ENCODE measurements around the gene HCFC2.

Gene HCFC2

DNA sequence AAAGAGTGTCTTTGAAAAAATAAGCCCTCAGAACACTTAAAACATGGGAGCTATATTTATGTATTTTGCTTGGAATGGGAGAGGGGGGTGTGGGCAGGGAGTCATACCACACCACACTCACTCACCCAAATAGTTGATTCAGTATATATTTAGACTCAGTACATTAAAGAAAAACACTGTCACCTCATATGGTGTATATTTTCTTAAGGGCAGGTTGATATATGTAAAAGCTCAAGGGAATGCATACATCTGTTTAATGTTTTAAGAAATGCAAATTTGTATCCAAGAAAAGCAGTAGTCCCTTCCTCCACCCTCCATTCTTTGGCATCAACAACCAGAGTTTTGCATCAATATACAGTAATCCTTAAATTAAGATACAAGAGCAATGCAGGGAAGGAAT lies 72.2 kb downstream of the HCFC2 start:
- TF ChIP-seq TCF12 (IDR thresholded peaks at IDR 0.05; ENCODE audit: low read depth): no peak
- TF ChIP-seq, protein P1, sequence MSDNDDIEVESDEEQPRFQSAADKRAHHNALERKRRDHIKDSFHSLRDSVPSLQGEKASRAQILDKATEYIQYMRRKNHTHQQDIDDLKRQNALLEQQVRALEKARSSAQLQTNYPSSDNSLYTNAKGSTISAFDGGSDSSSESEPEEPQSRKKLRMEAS (IDR thresholded peaks at IDR 0.05): 0 out of 2 replicates have a peak, but pooled peaks have one; percentile 4
- no peak for TF ChIP-seq NFIC (IDR thresholded peaks at IDR 0.05)

DNA sequence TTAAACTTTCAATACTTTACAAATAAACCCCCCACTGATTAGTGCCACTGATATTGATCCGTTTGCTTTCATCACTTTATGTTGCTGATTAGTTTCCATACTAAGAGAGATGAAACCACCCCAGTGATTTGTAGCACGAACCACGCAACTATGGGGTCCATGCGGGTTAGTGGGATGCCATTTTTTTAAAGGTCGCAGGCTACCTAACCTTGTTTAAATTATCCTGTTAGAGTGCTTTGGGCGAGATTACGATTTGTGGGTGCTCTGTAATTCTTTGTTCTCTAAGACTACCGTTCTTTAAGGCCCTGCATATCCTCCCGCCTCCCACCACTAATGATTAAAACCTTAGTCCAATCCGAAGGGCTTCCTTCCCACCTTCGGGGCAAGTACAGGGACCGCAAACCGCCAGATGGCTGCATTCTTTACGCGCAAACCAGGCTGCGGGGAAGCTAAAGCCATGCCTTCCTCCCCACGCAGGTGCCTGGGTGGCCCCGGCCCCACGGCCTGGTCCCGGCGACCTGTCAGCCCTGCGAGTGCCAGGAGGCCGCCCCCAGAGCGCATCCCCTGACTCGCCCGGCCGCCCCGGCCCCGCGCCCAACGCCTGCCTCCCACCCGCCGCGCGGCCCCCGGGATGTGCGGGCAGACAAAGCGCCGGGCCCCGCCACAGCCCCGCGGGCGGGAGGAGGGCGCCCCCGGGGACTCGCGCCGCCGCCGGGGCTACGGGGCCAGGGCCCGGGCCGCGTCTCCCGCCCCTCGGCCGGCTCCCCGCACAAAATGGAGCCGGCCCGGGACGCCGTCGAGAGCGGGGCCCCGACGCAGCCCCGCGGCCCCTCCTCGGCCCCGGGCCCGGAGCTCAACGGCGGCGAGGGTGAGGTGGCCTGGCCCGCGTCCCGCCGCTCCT lies 72.9 kb downstream of the HCFC2 start:
- TF ChIP-seq, protein P1 (IDR thresholded peaks at IDR 0.05): peak; percentile 6; the same call in 1 of the 2 replicates
- TF ChIP-seq RAD21 (IDR thresholded peaks at IDR 0.05; ENCODE audit: low read depth) (no peak), ZBTB7A (IDR thresholded peaks at IDR 0.05; ENCODE audit: low read depth) (no peak), CEBPB (IDR thresholded peaks at IDR 0.05) (no peak)

DNA sequence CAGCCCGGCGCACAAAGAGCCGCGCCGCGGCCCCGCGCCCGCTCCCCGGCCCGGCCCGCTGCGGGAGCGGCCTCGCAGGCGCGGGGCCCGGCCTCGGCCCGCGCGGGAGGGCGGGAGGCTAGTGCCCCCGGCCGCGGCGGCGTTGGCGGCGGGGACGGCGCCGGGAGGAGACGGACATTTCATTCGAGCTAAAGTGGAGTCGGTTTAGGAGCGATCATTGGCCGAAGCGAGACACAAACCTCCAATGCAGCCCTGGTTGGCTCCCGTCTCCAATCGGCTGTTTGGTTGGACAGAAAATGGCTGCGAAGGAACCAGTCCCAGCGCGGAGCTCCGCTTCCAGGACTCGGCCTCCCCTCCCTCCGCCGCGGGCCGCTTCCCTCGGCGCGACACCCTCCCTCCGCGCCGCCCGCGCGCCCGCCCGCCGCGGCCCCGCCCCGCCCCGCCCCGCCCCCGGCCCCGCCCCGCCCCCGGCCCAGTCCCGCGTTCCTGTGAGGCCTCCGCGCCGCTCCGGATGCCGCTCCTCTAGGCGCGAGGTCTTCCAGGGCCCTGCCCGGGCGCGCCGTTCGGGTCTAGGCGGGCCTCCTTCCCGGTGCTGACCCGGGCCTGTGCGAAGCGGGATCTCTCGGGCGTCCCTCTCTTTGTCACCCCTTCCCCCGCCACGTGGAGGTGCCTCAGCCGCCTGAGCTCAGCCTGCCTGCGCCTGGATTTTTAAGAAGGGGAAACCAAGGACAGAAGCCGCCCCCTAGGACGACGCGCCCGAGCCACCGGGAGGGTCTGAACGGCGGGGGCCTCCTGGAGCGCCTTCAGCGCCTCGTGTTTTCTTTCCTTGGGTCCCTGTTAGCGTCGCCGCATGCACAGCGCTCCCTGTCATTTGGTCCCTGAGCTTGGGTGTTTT lies 73.8 kb downstream of the HCFC2 start, which contains the start of gene NFYB:
Gene NFYB (minus strand): TSS at position 309 of the 895 bp plus-strand sequence. CDS start 2,757 bp downstream, outside the sequence.
- TF ChIP-seq TEAD4 (IDR thresholded peaks at IDR 0.05) (no peak; the same call in 1 of the 2 replicates), CREB1 (IDR thresholded peaks at IDR 0.05; ENCODE audit: low read depth) (no peak), ZBTB7A (IDR thresholded peaks at IDR 0.05; ENCODE audit: low read depth) (no peak), TCF12 (IDR thresholded peaks at IDR 0.05; ENCODE audit: low read depth) (peak; percentile 43; the same call in 1 of the 2 replicates), EGR1 (IDR thresholded peaks at IDR 0.05) (no peak), YY1 (IDR thresholded peaks at IDR 0.05; ENCODE audit: low read depth) (peak; percentile 83; the same call in 1 of the 2 replicates), CEBPB (IDR thresholded peaks at IDR 0.05) (no peak), FOXM1 (IDR thresholded peaks at IDR 0.05; ENCODE audit: borderline replicate concordance, low read depth) (no peak), EP300 (IDR thresholded peaks at IDR 0.05; ENCODE audit: borderline replicate concordance) (peak; percentile 98), RAD21 (IDR thresholded peaks at IDR 0.05; ENCODE audit: low read depth) (no peak), NFIC (IDR thresholded peaks at IDR 0.05) (no peak), TAF1 (IDR thresholded peaks at IDR 0.05; ENCODE audit: low read depth) (peak; percentile 79)
- TF ChIP-seq, protein P2, sequence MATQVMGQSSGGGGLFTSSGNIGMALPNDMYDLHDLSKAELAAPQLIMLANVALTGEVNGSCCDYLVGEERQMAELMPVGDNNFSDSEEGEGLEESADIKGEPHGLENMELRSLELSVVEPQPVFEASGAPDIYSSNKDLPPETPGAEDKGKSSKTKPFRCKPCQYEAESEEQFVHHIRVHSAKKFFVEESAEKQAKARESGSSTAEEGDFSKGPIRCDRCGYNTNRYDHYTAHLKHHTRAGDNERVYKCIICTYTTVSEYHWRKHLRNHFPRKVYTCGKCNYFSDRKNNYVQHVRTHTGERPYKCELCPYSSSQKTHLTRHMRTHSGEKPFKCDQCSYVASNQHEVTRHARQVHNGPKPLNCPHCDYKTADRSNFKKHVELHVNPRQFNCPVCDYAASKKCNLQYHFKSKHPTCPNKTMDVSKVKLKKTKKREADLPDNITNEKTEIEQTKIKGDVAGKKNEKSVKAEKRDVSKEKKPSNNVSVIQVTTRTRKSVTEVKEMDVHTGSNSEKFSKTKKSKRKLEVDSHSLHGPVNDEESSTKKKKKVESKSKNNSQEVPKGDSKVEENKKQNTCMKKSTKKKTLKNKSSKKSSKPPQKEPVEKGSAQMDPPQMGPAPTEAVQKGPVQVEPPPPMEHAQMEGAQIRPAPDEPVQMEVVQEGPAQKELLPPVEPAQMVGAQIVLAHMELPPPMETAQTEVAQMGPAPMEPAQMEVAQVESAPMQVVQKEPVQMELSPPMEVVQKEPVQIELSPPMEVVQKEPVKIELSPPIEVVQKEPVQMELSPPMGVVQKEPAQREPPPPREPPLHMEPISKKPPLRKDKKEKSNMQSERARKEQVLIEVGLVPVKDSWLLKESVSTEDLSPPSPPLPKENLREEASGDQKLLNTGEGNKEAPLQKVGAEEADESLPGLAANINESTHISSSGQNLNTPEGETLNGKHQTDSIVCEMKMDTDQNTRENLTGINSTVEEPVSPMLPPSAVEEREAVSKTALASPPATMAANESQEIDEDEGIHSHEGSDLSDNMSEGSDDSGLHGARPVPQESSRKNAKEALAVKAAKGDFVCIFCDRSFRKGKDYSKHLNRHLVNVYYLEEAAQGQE (IDR thresholded peaks at IDR 0.05; ENCODE audit: low read depth): no peak
- TF ChIP-seq, protein P3, sequence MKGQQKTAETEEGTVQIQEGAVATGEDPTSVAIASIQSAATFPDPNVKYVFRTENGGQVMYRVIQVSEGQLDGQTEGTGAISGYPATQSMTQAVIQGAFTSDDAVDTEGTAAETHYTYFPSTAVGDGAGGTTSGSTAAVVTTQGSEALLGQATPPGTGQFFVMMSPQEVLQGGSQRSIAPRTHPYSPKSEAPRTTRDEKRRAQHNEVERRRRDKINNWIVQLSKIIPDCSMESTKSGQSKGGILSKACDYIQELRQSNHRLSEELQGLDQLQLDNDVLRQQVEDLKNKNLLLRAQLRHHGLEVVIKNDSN (IDR thresholded peaks at IDR 0.05): no peak
- TF ChIP-seq, protein P1 (IDR thresholded peaks at IDR 0.05): peak; percentile 98

DNA sequence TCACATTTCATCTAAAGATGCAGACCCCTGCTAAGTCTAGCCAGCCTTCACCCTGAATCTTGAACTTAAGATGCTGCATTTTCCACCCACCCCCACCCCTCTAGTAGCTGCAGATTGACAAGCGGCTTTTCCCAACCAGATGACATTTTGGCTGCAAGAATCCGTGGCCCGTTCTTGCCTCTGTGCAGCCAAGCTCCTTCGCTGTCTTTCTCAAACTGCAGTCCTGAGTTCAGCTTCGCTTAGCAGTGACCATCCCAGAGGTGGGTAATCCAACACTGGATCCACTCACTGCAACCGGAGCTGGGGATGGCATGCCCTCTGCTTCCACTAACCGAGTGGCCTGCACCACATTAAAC lies 74.4 kb downstream of the HCFC2 start:
- TF ChIP-seq RAD21 (IDR thresholded peaks at IDR 0.05; ENCODE audit: low read depth) (no peak), CEBPB (IDR thresholded peaks at IDR 0.05) (no peak), EP300 (IDR thresholded peaks at IDR 0.05; ENCODE audit: borderline replicate concordance) (no peak), TCF12 (IDR thresholded peaks at IDR 0.05; ENCODE audit: low read depth) (no peak), YY1 (IDR thresholded peaks at IDR 0.05; ENCODE audit: low read depth) (no peak), FOXM1 (IDR thresholded peaks at IDR 0.05; ENCODE audit: borderline replicate concordance, low read depth) (no peak), ZBTB7A (IDR thresholded peaks at IDR 0.05; ENCODE audit: low read depth) (no peak)
- TF ChIP-seq, protein P2 (IDR thresholded peaks at IDR 0.05; ENCODE audit: low read depth): no peak
- TF ChIP-seq, protein P3 (IDR thresholded peaks at IDR 0.05): no peak

DNA sequence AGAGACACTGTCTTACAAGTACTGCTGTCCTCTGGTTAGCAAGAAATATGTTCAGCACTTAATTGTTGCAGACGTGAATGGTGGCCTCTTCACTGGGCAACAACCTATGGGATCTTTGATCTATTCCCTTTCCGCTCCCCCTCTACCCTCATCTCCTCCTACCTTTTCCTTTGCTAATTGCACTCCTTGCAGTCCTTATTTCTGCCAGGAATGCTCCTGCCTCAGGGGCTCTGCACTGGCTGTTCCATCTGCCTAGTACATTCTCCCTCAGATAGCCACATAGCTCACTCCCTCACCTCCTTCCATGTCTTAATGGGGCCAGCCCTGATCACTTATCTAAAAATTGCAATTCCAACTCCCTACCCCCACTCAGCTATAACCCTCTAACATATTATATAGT lies 78.2 kb downstream of the HCFC2 start:
- TF ChIP-seq RAD21 (IDR thresholded peaks at IDR 0.05; ENCODE audit: low read depth) (no peak), CEBPB (IDR thresholded peaks at IDR 0.05) (no peak), EGR1 (IDR thresholded peaks at IDR 0.05) (no peak)
